Measurements from ENCODE around the gene MBLAC1. TPM values are rescaled to one million over a fixed set of nuclear protein-coding genes. Genes with fewer than 3 reads are reported as not detected.

The MBLAC1 gene
- total and polyA plus RNA-seq, 9 of the 15 experiments (the other 6 are each of a cell fraction or from before 2014, with no cell fraction given): 0.03 to 3.1 (median 0.52) TPM

DNA sequence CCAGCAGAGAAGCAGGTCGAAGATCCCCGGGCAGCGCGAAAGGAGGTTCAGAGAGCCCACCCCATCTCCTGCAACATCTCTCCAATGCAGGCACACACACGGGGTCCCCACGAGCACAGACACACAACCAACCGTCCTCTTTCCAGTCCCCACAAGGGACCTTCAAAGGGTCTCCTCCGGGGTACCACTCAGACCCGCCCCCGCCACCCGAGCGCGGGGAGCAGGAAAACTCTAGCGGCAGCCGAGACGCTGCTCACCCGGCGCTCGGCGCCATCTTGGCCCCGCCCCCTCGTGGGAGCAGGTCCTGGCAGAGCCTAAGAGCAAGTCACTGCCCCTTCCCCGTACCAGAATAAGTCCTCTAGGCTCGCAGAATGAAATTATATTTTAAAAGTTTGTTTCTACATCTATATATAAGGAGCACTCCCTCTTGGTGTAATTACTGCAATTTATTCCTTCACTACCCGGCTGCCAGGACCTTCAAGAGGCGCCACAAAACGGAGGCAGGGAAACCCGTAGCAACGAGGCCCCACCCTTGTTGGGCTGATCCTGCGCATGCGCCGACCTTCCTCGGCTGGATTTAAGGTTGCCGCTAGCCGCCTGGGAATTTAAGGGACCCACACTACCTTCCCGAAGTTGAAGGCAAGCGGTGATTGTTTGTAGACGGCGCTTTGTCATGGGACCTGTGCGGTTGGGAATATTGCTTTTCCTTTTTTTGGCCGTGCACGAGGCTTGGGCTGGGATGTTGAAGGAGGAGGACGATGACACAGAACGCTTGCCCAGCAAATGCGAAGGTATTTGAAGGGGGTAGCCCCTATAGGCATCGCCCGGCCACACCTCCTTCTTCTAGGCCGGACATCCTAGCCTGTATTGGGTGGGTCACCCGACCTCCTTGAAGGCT is 7.4 kb upstream of the MBLAC1 start, which contains the start of the genes CNPY4 and TAF6 (continued):
- TF ChIP-seq, protein P1, sequence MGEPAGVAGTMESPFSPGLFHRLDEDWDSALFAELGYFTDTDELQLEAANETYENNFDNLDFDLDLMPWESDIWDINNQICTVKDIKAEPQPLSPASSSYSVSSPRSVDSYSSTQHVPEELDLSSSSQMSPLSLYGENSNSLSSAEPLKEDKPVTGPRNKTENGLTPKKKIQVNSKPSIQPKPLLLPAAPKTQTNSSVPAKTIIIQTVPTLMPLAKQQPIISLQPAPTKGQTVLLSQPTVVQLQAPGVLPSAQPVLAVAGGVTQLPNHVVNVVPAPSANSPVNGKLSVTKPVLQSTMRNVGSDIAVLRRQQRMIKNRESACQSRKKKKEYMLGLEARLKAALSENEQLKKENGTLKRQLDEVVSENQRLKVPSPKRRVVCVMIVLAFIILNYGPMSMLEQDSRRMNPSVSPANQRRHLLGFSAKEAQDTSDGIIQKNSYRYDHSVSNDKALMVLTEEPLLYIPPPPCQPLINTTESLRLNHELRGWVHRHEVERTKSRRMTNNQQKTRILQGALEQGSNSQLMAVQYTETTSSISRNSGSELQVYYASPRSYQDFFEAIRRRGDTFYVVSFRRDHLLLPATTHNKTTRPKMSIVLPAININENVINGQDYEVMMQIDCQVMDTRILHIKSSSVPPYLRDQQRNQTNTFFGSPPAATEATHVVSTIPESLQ (CRISPR knock-in tag; IDR thresholded peaks at IDR 0.05): no peak
- peak; percentile 97 to 99 for TF ChIP-seq MAZ (CRISPR knock-in tag; conservative IDR thresholded peaks at IDR 0.05 in 1 of 2, IDR thresholded peaks at IDR 0.05 in 1 of 2)
- no peak for TF ChIP-seq ARHGAP35 (IDR thresholded peaks at IDR 0.05; ENCODE audit: partially characterized antibody)
- TF ChIP-seq HEY1 (CRISPR knock-in tag; IDR thresholded peaks at IDR 0.05; ENCODE audit: borderline replicate concordance): 0 out of 2 replicates have a peak, but pooled peaks have one; percentile 6
- TF ChIP-seq ZNF384 (IDR thresholded peaks at IDR 0.05; ENCODE audit: low read depth, low read length): no peak
- TF ChIP-seq ZNF444 (CRISPR knock-in tag; IDR thresholded peaks at IDR 0.05): 0 out of 2 replicates have a peak, but pooled peaks have one; percentile 53
- peak; percentile 75; the same call in 1 of the 2 replicates for TF ChIP-seq SMAD4 (CRISPR knock-in tag; conservative IDR thresholded peaks at IDR 0.05)
- no peak for TF ChIP-seq PHTF2 (CRISPR knock-in tag; IDR thresholded peaks at IDR 0.05)
- TF ChIP-seq RBM39 (optimal IDR thresholded peaks at IDR 0.05; ENCODE audit: low read depth, low read length): peak; percentile 23
- TF ChIP-seq, protein P2, sequence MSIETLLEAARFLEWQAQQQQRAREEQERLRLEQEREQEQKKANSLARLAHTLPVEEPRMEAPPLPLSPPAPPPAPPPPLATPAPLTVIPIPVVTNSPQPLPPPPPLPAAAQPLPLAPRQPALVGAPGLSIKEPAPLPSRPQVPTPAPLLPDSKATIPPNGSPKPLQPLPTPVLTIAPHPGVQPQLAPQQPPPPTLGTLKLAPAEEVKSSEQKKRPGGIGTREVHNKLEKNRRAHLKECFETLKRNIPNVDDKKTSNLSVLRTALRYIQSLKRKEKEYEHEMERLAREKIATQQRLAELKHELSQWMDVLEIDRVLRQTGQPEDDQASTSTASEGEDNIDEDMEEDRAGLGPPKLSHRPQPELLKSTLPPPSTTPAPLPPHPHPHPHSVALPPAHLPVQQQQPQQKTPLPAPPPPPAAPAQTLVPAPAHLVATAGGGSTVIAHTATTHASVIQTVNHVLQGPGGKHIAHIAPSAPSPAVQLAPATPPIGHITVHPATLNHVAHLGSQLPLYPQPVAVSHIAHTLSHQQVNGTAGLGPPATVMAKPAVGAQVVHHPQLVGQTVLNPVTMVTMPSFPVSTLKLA (conservative IDR thresholded peaks at IDR 0.05): peak; percentile 93 to 96
- TF ChIP-seq CAMTA2 (CRISPR knock-in tag; conservative IDR thresholded peaks at IDR 0.05): no peak
- no peak; the same call in 1 of the 2 replicates for TF ChIP-seq NCOA1 (IDR thresholded peaks at IDR 0.05; ENCODE audit: low read depth)
- no peak for TF ChIP-seq ZKSCAN3 (CRISPR knock-in tag; IDR thresholded peaks at IDR 0.05)
- peak; percentile 89 for TF ChIP-seq ERF (CRISPR knock-in tag; IDR thresholded peaks at IDR 0.05)
- 0 out of 2 replicates have a peak, but pooled peaks have one; percentile 46 for TF ChIP-seq ZNF586 (CRISPR knock-in tag; conservative IDR thresholded peaks at IDR 0.05)
- TF ChIP-seq NFRKB (IDR thresholded peaks at IDR 0.05; ENCODE audit: low read depth): peak; percentile 94
- no peak for TF ChIP-seq HNRNPL (IDR thresholded peaks at IDR 0.05; ENCODE audit: low read depth, low read length)
- TF ChIP-seq ETV1 (tag; conservative IDR thresholded peaks at IDR 0.05; ENCODE audit: low read depth): peak; percentile 56; the same call in 1 of the 2 replicates
- TF ChIP-seq SRSF9 (IDR thresholded peaks at IDR 0.05; ENCODE audit: borderline replicate concordance, low read depth, low read length): no peak
- 0 out of 2 replicates have a peak, but pooled peaks have one; percentile 72 for TF ChIP-seq ZNF57 (CRISPR knock-in tag; IDR thresholded peaks at IDR 0.05)
- TF ChIP-seq, protein P3, sequence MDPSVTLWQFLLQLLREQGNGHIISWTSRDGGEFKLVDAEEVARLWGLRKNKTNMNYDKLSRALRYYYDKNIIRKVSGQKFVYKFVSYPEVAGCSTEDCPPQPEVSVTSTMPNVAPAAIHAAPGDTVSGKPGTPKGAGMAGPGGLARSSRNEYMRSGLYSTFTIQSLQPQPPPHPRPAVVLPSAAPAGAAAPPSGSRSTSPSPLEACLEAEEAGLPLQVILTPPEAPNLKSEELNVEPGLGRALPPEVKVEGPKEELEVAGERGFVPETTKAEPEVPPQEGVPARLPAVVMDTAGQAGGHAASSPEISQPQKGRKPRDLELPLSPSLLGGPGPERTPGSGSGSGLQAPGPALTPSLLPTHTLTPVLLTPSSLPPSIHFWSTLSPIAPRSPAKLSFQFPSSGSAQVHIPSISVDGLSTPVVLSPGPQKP (CRISPR knock-in tag; IDR thresholded peaks at IDR 0.05): no peak
- TF ChIP-seq EHMT2 (IDR thresholded peaks at IDR 0.05): no peak
- 0 out of 2 replicates have a peak, but pooled peaks have one; percentile 40 for TF ChIP-seq SNIP1 (IDR thresholded peaks at IDR 0.05; ENCODE audit: low read depth)
- TF ChIP-seq, protein P4, sequence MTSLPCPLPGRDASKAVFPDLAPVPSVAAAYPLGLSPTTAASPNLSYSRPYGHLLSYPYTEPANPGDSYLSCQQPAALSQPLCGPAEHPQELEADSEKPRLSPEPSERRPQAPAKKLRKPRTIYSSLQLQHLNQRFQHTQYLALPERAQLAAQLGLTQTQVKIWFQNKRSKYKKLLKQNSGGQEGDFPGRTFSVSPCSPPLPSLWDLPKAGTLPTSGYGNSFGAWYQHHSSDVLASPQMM (CRISPR knock-in tag; IDR thresholded peaks at IDR 0.05): no peak
